WI38 (cell line): ENCODE data around the gene ADGRA3.

ENCODE experiments used
- H3K4me3 ChIP-seq: 2 replicates; pipeline ENCODE4 v1.5.1; 2011; ENCODE audit warnings: low read depth, mild to moderate bottlenecking, control low read depth, low read length
- CTCF ChIP-seq: IDR thresholded peaks from 2 replicates; pipeline ENCODE4 v1.5.1; 2012; ENCODE audit warnings: low read depth, mild to moderate bottlenecking, control low read depth, low read length

ADGRA3 gene

GRCh38 chr4:22510750-22511149 lies 5.1 kb downstream of the ADGRA3 start:
- H3K4me3 ChIP-seq, result no peak overlapping the region
- no peak for TF ChIP-seq CTCF

GRCh38 chr4:22508376-22508775 lies 7.5 kb downstream of the ADGRA3 start:
- no peak for TF ChIP-seq CTCF
- no peak overlapping the region for H3K4me3 ChIP-seq

- H3K4me3 ChIP-seq, result no peak overlapping the region
- TF ChIP-seq CTCF, result no peak
Observed at GRCh38 chr4:22504922-22505321, 10.9 kb downstream of the ADGRA3 start.

GRCh38 chr4:22504447-22504846 lies 11.4 kb downstream of the ADGRA3 start:
- no peak for TF ChIP-seq CTCF
- H3K4me3 ChIP-seq, result no peak overlapping the region

- TF ChIP-seq CTCF, result no peak
- no peak overlapping the region for H3K4me3 ChIP-seq
Observed at GRCh38 chr4:22502895-22503814, 12.7 kb downstream of the ADGRA3 start.

GRCh38 chr4:22501715-22502095 lies 14.2 kb downstream of the ADGRA3 start:
- TF ChIP-seq CTCF, result no peak
- no peak overlapping the region for H3K4me3 ChIP-seq
